Measurements from ENCODE around the gene PTBP1.

- TF ChIP-seq YY1 (IDR thresholded peaks at IDR 0.05; ENCODE audit: insufficient read depth, insufficient read length), result no peak
- no peak for TF ChIP-seq SUZ12 (IDR thresholded peaks at IDR 0.05; ENCODE audit: extremely low read depth, insufficient read depth, insufficient read length)
Measured at GRCh38 chr19:812049-812746, 14.9 kb downstream of the PTBP1 start.
